Neural cell (in vitro differentiated cells): ENCODE measurements around the gene CABP4.

Experiments
- EZH2 ChIP-seq: fragments of 200-600, 300-800 bp; shearing (Covaris generic), sonication (generic); IDR thresholded peaks from 2 replicates; pipeline ENCODE4 v1.6.1; 2014; ENCODE audit warnings: antibody characterized with exemption, low read length, borderline replicate concordance, mild to moderate bottlenecking; ENCODE audit not compliant: insufficient read depth, poor library complexity, severe bottlenecking
- POLR2AphosphoS5 ChIP-seq: IDR thresholded peaks from 2 replicates; pipeline ENCODE4 v1.6.1; 2012
- RAD21 ChIP-seq: fragments of 450-650 bp; conservative IDR thresholded peaks from 2 replicates; pipeline ENCODE4 v1.6.1; 2014; ENCODE audit warnings: antibody characterized with exemption, mild to moderate bottlenecking, moderate library complexity
- TF ChIP-seq, protein P1 (sequence below): fragments of 450-650 bp; IDR thresholded peaks from 2 replicates; pipeline ENCODE4 v1.5.1; 2014; ENCODE audit warnings: antibody characterized with exemption, mild to moderate bottlenecking, moderate library complexity; ENCODE audit not compliant: poor library complexity, severe bottlenecking
- TF ChIP-seq, protein P2 (sequence below): IDR thresholded peaks from 2 replicates; pipeline ENCODE4 v1.6.1; 2012; ENCODE audit warnings: borderline replicate concordance

DNA sequence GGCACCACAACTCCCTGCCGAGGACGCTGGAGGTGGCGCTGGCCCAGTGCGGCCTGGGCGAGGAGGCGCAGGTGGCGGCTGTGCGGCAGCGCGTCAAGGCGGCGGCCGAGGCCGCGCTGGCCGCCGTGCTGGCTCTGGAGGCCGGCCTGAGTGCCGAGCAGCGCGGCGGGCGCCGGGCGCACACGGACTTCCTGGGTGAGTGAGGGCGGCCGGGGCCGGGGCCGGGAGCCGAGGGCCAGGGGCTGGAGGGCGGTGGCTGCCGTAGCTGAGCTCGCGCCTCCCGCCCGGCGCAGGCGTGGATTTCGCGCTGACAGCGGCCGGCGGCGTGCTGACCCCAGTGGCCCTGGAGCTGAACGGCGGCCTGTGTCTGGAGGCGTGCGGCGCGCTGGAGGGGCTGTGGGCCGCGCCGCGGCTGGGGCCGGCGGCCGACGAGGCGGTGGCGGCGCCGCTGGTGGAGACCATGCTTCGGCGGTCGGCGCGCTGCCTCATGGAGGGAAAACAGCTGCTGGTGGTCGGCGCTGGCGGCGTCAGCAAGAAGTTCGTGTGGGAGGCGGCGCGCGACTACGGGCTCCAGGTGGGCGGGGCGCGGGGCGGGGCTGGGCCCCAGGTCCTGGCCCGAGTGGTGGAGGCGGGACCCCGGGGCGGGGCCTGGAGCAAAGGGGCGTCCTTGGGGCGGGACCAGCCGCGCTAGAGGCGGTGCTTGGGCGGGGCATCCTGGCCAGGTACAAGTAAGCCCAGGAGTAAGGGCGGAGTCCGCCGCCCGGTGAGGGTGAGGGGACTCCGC, 34.3 kb upstream of the CABP4 start:
- TF ChIP-seq, protein P1, sequence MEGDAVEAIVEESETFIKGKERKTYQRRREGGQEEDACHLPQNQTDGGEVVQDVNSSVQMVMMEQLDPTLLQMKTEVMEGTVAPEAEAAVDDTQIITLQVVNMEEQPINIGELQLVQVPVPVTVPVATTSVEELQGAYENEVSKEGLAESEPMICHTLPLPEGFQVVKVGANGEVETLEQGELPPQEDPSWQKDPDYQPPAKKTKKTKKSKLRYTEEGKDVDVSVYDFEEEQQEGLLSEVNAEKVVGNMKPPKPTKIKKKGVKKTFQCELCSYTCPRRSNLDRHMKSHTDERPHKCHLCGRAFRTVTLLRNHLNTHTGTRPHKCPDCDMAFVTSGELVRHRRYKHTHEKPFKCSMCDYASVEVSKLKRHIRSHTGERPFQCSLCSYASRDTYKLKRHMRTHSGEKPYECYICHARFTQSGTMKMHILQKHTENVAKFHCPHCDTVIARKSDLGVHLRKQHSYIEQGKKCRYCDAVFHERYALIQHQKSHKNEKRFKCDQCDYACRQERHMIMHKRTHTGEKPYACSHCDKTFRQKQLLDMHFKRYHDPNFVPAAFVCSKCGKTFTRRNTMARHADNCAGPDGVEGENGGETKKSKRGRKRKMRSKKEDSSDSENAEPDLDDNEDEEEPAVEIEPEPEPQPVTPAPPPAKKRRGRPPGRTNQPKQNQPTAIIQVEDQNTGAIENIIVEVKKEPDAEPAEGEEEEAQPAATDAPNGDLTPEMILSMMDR = no peak
- TF ChIP-seq EZH2 (no peak), RAD21 (peak; percentile 24), POLR2AphosphoS5 (peak; percentile 56)
- TF ChIP-seq, protein P2, sequence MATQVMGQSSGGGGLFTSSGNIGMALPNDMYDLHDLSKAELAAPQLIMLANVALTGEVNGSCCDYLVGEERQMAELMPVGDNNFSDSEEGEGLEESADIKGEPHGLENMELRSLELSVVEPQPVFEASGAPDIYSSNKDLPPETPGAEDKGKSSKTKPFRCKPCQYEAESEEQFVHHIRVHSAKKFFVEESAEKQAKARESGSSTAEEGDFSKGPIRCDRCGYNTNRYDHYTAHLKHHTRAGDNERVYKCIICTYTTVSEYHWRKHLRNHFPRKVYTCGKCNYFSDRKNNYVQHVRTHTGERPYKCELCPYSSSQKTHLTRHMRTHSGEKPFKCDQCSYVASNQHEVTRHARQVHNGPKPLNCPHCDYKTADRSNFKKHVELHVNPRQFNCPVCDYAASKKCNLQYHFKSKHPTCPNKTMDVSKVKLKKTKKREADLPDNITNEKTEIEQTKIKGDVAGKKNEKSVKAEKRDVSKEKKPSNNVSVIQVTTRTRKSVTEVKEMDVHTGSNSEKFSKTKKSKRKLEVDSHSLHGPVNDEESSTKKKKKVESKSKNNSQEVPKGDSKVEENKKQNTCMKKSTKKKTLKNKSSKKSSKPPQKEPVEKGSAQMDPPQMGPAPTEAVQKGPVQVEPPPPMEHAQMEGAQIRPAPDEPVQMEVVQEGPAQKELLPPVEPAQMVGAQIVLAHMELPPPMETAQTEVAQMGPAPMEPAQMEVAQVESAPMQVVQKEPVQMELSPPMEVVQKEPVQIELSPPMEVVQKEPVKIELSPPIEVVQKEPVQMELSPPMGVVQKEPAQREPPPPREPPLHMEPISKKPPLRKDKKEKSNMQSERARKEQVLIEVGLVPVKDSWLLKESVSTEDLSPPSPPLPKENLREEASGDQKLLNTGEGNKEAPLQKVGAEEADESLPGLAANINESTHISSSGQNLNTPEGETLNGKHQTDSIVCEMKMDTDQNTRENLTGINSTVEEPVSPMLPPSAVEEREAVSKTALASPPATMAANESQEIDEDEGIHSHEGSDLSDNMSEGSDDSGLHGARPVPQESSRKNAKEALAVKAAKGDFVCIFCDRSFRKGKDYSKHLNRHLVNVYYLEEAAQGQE = no peak
